Activated gamma-delta T cell treated with anti-CD3 and anti-CD28 coated beads, Interleukin-2, amount 50 U/mL, for 16 hours (primary cell): ENCODE data around the gene CCT8L2.
"Not testable (repeated sequence)": the region's sequence is repeated elsewhere in the genome, so short reads cannot be mapped to it uniquely, and the experiment has no call there.

Experiments
- DNase-seq: peaks from one replicate; pipeline ENCODE4 v3.0.0-alpha.2; 2020; ENCODE audit warnings: low read depth

Gene CCT8L2

DNA sequence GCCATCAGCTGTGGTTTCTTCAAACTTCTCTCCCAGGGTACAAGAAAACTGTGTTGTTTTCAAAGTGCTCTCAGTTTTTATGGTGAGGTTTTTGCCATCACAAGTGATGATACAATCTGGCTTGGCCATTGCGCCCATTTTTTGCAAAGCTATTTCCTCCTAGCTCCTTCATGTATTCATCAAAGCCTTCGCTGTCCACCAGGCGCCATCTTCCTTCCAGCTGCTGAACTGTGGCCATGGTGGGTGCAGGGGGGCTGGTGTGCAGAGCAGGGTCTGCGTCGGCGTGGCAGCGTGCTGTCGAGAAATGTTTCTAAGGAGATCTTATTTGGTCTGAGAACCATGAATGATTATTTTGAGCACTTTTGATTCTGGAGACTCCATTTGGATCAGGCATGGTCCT lies 2.6 kb upstream of the CCT8L2 start:
- not testable (repeated sequence) for DNase-seq

DNA sequence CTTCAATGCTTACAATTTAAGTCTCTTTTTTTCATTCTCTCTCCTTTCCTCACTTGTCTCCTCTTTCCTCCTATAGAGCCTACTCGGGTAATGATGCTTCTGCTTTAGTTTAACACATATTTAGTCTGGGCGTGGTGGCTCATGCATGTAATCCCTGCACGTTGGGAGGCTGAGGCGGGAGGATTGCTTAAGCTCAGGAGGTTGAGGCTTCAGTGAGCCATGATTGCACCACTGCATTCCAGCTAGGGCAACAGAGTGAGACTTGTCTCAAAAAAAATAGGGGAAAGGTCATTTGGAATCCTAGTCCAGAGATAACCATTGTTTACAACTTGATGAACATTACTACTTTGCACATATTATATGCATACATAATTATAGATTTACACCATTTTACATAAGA lies 1.4 kb upstream of the CCT8L2 start:
- no peak for DNase-seq

DNA sequence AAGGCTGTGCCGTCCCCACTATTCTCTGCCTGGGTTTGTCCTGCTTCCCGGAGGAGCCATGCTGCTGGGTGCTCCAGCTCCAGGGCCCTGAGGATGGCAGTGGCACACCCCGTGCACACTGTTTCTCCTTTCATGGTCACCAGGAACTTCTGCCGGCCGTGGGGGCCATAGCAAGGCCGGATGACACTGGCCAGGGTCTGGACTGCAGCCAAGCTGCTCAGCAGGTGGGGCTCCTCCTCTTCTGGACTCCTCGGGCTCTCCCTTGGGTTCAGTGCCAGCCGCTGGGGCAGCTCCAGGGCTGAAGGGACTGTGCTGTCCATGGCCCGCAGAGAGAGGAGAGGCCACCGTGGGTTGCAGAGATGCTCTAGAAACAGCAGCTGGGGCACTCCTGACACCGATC lies 379 bp downstream of the CCT8L2 start:
- DNase-seq, result not testable (repeated sequence)

DNA sequence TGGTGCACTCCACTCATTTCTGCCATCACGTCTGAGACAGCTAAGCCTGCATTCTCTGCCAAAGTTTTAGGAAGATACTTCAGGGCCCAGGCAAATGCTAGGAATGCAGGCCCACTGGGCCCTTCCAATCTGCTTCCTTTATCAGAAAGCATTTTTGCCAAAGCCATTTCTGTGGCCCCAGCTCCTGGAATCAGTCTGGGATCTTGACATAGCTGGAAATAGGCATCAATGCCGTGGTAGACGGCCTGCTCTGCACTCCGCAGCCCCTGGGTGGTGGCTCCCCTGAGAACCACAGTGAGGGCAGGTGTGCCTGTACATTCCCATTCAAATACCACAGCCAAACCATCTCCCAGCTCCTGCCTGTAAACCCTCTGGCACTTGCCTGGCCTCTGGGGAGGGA lies 1.5 kb downstream of the CCT8L2 start:
- DNase-seq, result not testable (repeated sequence)

DNA sequence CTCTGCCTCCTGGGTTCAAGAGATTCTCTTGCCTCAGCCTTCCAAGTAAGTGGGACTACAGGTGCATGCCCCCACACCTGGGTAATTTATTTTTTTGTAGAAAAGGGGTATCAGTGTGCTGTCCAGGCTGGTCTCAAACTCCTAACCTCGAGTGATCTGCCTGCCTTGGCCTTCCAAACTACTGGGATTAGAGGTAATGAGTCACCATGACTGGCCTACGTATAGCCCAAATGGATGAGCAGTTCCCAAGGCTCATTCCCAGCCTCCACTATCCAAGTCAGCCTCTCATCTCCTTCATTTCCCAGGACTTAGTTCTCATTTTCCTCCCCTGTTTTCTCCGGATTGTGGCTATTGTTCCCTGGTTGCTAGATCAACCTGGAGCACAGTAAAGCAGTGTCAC lies 5.6 kb downstream of the CCT8L2 start:
- no peak for DNase-seq

DNA sequence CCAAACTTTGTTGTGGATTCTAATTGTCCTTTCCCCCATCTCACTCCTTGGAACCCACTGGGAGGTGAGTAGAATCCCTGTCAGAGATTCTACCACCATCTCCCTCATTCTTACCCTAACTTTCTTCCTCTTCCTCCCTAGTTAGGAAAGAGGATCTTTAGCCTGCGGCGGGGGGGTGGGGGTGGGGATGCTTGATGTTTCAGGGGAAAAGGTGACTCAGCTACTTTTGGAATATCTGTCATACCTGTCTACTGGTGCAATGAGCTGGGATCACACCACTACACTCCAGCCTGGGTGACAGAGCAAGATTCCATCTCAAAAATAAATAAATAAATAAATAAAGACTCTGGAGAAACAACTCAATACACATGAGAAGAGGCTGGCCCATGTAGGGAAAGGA lies 6.4 kb downstream of the CCT8L2 start:
- no peak for DNase-seq

DNA sequence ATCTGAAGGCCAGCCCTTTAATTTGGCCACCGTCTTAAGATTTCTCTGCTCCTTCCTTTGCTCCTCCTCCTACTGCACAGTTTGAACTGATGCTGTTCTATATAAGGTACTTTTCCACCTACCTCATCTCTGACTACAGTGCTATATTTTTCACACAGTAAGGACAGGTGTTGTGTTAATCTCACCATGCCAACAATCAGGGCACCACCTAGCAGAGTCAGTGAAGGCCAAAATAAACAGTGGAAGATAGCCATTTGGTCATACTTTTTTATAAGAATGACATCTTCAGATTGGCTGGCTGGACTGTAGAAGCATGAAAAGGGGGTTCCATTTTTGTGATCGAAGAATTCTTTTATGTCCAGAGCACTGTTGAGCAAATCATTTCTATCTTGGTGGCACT lies 11.7 kb downstream of the CCT8L2 start:
- DNase-seq, result not testable (repeated sequence)

DNA sequence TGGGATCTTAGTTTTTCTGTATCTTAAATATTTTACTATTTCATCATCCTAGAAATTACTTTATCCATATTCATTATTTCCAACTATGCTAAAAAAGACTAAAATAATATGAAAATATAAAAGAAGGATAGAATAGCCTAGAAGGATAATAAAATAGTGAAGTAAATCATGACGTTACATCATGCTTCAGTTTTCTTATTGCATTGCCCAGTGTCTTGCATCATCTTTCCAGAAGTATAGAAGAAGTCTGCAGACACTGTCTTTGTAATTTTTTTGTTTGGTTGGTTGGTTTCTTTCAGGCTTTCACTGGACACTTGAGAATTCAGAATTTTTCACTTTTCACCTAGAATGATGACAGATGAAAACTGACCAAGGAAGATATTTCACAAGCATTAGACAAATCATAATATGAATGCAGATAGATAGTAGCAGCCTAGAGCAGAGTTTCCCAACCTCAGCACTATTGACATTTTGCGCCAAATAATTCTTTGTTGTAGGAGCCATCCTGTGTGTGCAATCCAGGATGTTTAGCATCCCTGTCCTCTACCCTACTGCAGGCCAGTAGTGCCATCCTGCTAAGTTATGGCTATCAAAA lies 23.3 kb downstream of the CCT8L2 start:
- DNase-seq, result not testable (repeated sequence)

DNA sequence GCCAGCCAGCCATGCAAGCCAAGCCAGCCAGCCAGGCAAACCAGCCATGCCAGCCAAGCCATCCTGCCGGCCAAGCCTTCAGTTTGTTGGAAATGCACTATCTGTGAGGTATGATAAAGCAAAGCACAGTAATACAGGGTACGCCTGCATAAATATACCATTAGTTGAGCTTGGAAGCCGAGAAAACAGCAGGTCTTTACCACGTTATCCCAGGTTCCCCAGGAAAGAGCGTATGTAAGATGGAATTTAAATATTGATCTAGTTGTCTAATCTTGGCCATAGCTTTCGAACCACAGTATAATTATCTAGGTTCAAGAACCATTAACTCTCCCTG lies 24.2 kb downstream of the CCT8L2 start:
- no peak for DNase-seq

DNA sequence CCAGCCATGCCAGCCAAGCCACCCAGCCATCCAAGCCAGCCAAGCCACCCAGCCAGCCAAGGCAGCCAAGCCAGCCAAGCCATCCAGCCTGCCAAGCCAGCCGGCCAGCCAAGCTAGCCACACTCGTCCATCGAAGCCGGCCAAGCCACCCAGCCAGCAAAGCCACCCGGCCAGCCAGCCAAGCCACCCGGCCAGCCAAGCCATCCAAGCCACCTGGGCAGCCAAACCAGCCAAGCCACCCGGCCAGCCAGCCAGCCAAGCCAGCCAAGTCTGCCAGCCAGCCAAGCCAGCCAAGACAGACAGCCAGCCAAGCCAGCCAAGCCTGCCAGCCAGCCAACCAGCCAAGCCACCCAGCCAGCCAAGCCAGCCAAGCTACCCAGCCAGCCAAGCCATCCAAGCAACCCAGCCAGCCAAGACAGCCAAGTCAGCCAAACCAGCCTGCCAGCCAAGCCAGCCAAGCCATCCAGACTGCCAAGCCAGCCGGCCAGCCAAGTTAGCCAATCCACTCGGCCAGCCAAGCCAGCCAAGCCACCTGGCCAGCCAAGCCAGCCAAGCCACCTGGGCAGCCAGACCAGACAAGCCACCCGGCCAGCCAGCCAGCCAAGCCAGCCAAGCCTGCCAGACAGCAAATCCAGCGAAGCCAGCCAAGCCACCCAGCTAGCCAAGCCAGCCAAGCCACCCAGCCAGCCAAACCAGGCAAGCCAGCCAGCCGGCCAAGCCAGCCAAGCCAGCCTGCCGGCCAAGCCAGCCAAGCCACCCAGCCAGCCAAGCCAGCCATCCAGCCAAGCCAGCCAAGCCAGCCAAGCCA lies 24.8 kb downstream of the CCT8L2 start:
- not testable (repeated sequence) for DNase-seq

DNA sequence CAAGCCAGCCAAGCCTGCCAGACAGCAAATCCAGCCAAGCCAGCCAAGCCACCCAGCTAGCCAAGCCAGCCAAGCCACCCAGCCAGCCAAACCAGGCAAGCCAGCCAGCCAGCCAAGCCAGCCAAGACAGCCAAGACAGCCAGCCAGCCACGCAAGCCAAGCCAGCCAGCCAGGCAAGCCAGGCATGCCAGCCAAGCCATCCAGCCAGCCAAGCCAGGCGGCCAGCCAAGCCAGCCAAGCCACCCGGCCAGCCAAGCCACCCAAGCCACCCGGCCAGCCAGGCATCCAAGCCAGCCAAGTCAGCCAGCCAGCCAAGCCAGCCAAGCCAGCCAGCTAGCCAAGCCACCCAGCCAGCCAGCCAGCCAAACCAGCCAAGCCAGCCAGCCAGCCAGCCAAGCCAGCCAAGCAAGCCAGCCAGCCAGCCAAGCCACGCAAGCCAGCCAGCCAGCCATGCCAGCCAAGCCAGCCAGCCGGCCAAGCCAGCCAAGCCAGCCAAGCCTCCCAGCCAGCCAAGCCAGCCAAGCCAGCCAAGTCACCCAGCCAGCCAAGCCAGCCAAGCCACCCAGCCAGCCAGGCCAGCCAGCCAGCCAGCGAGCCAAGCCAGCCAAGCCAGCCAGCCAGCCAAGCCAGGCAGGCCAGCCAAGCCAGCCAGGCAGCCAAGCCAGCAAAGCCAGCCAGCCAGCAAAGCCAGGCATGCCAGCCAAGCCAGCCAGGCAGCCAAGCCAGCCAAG lies 26.0 kb downstream of the CCT8L2 start:
- DNase-seq, result not testable (repeated sequence)

DNA sequence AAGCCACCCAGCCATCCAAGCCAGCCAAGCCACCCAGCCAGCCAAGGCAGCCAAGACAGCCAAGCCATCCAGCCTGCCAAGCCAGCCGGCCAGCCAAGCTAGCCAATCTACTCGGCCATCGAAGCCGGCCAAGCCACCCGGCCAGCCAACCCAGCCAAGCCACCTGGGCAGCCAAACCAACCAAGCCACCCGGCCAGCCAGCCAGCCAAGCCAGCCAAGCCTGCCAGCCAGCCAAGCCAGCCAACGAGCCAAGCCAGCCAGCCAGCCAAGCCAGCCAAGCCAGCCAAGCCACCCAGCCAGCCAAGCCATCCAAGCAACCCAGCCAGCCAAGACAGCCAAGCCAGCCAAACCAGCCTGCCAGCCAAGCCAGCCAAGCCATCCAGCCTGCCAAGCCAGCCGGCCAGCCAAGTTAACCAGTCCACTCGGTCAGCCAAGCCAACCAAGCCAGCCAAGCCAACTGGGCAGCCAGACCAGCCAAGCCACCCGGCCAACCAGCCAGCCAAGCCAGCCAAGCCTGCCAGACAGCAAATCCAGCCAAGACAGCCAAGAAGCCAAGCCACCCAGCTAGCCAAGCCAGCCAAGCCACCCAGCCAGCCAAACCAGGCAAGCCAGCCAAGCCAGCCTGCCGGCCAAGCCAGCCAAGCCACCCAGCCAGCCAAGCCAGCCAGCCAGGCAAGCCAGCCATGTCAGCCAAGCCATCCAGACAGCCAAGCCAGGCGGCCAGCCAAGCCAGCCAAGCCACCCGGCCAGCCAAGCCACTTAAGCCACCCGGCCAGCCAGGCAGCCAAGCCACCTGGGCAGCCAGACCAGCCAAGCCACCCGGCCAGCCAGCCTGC lies 26.8 kb downstream of the CCT8L2 start:
- not testable (repeated sequence) for DNase-seq

DNA sequence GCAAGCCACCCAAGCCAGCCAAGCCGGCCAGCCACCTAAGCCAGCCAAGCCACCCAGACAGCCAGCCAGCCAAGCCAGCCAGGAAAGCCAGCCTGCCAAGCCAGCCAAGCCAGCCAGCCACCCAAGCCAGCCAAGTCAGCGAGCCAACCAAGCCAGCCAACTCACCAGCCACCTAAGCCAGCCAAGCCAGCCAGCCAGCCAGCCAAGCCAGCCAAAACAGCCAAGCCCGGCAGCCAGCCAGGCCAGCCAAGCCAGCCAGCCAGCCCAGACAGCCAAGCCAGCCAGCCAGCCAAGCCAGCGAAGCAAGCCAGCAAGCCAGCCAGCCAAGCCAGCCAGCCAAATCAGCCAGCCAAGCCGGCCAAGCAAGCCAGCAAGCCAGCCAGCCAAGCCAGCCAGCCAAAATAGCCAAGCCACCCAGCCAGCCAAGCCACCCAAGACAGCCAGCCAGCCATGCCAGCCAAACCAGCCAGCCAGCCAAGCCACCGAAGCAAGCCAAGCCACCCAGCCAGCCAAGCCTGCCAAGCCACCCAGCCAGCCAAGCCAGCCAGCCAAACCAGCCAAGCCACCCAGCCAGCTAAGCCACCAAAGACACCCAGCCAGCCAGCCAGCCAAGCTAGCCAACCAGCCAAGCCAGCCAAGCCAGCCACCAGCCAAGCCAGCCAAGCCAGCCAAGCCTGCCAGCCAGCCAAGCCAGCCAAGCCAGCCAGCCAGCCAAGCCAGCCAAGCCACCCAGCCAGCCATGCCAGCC lies 27.6 kb downstream of the CCT8L2 start:
- not testable (repeated sequence) for DNase-seq

DNA sequence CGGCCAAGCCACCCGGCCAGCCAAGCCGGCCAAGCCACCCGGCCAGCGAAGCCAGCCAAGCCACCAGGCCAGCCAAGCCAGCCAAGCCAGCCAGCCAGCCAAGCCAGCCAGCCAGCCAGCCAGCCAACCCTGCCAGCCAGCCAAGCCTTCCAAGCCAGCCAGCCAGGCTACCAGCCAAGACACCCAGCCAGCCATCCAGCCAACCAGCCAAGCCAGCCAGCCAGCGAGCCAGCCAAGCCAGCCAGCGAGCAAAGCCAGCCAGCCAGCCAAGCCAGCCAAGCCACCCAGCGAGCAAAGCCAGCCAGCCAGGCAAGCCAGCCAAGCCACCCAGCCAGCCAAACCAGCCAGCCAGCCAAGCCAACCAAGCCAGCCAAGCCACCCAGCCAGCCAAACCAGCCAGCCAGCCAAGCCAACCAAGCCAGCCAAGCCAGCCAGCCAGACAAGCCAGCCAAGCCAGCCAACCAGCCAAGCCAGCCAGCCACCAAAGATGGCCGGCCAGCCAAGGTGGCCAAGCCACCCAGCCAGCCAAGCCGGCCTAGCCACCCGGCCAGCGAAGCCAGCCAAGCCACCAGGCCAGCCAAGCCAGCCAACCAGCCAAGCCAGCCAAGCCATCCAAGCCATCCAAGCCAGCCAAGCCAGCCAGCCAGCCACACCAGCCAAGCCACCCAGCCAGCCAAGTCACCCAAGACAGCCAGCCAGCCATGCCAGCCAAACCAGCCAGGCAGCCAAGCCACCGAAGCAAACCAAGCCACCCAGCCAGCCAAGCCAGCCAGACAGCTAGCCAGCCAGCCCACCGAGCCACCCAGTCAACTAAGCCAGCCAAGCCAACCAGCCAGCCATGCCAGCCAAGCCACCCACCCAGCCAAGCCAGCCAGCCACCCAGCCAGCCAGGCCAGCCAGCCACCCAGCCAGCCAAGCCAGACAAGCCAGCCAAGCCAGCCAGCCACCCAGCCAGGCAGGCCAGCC lies 28.8 kb downstream of the CCT8L2 start:
- DNase-seq, result no peak

DNA sequence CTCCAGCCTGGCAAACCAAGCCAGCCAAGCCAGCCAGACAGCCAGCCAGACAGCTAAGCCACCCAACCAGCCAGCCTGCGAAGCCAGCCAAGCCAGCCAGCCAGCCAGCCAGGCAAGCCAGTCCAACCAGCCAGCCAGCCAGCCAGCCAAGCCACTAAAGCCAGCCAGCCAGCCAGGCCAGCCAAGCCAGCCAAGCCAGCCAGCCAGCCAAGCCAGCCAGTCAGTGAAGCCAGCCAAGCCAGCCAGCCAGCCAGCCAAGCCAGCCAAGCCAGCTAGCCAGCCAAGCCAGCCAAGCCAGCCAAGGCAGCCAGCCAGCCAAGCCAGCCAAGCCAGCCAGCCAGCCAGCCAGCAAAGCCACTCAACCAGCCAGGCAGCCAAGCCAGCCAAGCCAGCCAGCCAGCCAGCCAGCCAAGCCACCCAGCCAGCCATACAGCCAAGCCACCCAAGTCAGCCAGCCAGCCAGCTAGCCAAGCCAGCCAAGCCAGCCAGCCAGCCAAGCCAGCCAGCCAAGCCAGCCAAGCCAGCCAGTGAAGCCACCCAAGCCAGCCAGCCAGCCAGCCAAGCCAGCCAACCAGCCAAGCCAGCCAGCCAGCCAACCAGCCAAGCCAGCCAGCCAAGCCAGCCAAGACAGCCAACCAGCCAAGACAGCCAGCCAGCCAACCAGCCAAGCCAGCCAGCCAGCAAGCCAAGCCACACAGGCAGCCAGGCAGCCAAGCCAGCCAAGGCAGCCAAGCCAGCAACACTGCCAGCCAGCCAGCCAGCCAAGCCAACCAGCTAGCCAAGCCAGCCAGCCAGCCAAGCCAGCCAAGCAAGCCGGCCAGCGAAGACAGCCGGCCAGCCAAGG lies 29.7 kb downstream of the CCT8L2 start:
- no peak for DNase-seq

DNA sequence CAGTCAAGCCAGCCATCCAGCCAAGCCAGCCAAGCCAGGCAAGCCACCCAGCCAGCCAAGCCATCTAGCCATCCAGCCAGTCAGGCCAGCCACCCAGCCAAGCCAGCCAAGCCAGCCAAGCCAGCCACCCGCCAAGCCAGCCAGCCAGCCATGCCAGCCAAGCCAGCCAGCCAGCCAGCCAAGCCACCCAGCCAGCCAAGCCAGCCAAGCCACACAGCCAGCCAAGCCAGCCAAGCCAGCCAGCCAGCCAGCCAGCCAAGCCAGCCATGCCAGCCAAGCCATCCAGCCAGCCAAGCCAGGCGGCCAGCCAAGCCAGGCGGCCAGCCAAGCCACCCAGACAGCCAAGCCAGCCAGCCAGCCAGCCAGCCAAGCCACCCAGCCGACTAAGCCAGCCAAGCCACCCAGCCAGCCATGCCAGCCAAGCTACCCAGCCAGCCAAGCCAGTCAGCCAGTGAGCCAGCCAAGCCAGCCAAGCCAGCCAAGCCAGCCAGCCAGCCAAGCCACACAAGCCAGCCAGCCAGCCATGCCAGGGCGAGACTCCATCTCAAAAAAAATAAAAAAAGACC lies 31.4 kb downstream of the CCT8L2 start:
- not testable (repeated sequence) for DNase-seq

DNA sequence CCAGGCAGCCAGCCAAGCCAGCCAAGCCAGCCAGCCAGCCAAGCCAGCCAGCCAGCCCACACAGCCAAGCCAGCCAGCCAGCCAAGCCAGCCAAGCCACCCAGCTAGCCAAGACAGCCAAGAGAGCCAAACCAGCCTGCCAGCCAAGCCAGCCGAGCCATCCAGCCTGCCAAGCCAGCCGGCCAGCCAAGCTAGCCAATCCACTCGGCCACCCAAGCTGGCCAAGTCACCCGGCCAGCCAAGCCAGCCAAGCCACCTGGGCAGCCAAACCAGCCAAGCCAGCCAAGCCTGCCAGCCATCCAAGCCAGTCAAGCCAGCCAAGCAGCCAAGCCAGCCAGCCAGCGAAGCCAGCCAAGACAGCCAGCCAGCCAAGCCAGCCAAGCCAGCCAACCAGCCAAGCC lies 32.0 kb downstream of the CCT8L2 start:
- DNase-seq, result not testable (repeated sequence)

DNA sequence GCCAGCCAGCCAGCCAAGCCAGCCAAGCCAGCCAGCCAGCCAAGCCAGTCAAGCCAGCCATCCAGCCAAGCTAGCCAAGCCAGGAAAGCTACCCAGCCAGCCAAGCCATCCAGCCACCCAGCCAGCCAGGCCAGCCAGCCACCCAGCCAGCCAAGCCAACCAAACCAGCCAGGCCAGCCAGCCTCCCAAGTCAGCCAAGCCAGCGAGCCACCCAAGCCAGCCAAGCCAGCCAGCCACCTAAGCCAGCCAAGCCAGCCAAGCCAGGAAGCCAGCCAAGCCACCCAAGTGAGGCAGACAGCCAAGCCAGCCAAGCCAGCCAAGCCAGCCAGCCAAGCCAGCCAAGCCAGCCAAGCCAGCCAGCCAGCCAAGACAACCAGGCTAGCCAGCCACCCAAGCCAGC lies 32.6 kb downstream of the CCT8L2 start:
- not testable (repeated sequence) for DNase-seq
